Measurements from ENCODE around the gene CARS1.
"Not testable (repeated sequence)": the region's sequence is repeated elsewhere in the genome, so short reads cannot be mapped to it uniquely, and the experiment has no call there.

Gene CARS1

DNA sequence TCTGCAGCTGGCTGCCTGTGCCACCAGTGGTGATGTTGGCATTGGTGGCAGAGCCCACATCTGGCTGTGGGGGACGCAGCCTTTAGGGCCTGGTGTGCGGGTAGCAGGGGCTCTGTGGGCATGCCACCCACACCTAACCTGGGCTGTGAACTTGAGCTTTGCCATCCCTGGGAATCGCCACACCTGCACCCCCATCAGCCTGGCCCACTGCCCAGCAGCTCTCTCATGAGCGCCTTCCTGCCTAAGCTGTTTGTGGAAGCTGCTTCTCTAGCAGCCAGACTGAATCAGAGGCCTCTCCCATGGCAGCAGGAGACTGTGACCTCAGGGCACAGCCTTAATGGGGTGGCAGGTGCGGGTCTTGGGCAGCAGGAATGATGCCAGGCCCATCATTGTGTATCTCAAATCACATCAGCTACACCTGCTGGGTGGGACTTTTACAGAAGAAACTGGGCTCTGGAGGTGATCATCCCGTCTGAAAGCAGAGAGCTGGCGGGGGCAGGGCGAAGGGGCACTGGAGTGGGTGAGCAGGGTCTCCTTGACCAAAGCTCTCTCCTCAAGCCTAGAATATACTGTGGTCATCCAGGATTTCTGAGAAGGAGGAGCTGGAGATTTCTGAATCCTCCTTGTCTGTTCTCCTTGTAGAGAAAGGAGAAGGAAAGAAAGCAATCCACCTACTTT is 17.8 kb upstream of the CARS1 start:
- Histone ChIP-seq H3K27ac (replicated peaks) (no peak overlapping the region), H3K27me3 (ENCODE audit: insufficient read depth, poor library complexity, severe bottlenecking) (no peaks in the 10 kb centered on the region), H3K4me3 (replicated peaks; ENCODE audit: insufficient read depth, low read length) (no peak overlapping the region)
- TF ChIP-seq, protein P1, sequence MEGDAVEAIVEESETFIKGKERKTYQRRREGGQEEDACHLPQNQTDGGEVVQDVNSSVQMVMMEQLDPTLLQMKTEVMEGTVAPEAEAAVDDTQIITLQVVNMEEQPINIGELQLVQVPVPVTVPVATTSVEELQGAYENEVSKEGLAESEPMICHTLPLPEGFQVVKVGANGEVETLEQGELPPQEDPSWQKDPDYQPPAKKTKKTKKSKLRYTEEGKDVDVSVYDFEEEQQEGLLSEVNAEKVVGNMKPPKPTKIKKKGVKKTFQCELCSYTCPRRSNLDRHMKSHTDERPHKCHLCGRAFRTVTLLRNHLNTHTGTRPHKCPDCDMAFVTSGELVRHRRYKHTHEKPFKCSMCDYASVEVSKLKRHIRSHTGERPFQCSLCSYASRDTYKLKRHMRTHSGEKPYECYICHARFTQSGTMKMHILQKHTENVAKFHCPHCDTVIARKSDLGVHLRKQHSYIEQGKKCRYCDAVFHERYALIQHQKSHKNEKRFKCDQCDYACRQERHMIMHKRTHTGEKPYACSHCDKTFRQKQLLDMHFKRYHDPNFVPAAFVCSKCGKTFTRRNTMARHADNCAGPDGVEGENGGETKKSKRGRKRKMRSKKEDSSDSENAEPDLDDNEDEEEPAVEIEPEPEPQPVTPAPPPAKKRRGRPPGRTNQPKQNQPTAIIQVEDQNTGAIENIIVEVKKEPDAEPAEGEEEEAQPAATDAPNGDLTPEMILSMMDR (IDR thresholded peaks at IDR 0.05; ENCODE audit: insufficient read depth, low read length): no peak
- TF ChIP-seq GABPA (IDR thresholded peaks at IDR 0.05; ENCODE audit: low read depth) (no peak), POLR2AphosphoS5 (IDR thresholded peaks at IDR 0.05; ENCODE audit: low read depth) (no peak), SPI1 (IDR thresholded peaks at IDR 0.05; ENCODE audit: borderline replicate concordance, low read depth) (no peak)
- TF ChIP-seq, protein P2, sequence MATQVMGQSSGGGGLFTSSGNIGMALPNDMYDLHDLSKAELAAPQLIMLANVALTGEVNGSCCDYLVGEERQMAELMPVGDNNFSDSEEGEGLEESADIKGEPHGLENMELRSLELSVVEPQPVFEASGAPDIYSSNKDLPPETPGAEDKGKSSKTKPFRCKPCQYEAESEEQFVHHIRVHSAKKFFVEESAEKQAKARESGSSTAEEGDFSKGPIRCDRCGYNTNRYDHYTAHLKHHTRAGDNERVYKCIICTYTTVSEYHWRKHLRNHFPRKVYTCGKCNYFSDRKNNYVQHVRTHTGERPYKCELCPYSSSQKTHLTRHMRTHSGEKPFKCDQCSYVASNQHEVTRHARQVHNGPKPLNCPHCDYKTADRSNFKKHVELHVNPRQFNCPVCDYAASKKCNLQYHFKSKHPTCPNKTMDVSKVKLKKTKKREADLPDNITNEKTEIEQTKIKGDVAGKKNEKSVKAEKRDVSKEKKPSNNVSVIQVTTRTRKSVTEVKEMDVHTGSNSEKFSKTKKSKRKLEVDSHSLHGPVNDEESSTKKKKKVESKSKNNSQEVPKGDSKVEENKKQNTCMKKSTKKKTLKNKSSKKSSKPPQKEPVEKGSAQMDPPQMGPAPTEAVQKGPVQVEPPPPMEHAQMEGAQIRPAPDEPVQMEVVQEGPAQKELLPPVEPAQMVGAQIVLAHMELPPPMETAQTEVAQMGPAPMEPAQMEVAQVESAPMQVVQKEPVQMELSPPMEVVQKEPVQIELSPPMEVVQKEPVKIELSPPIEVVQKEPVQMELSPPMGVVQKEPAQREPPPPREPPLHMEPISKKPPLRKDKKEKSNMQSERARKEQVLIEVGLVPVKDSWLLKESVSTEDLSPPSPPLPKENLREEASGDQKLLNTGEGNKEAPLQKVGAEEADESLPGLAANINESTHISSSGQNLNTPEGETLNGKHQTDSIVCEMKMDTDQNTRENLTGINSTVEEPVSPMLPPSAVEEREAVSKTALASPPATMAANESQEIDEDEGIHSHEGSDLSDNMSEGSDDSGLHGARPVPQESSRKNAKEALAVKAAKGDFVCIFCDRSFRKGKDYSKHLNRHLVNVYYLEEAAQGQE (IDR thresholded peaks at IDR 0.05; ENCODE audit: insufficient replicate concordance, low read depth): no peak
- no peak for DNase-seq (ENCODE audit: low read depth in 1 of 2, low spot score in 1 of 2)

DNA sequence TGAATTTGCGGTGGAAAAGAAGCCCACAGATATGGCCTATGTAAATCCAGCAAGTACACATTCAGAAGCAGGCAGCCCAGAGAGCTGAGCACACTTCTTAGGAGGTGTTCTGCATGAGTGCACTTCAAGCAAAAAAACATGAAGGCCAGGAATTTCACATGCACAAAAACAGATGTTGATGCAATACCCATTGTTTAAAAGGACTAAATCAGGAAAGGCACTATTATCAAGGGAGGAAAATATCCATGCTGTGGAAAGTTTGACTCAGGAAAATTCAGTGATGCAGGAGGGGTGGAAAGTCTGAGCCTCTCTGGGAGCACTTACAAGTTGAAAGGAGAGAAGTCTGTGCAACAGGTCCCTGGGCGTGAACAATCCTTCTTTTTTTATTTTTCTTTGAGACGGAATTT is 15.8 kb upstream of the CARS1 start:
- no peak overlapping the region for H3K27ac ChIP-seq (replicated peaks)
- DNase-seq (ENCODE audit: low read depth in 1 of 2, low spot score in 1 of 2): no peak
- no peak overlapping the region for H3K4me3 ChIP-seq (replicated peaks; ENCODE audit: insufficient read depth, low read length)
- no peaks in the 10 kb centered on the region for H3K27me3 ChIP-seq (ENCODE audit: insufficient read depth, poor library complexity, severe bottlenecking)
- TF ChIP-seq, protein P2 (IDR thresholded peaks at IDR 0.05; ENCODE audit: insufficient replicate concordance, low read depth): no peak
- TF ChIP-seq POLR2AphosphoS5 (IDR thresholded peaks at IDR 0.05; ENCODE audit: low read depth): no peak
- TF ChIP-seq SPI1 (IDR thresholded peaks at IDR 0.05; ENCODE audit: borderline replicate concordance, low read depth): no peak
- TF ChIP-seq, protein P1 (IDR thresholded peaks at IDR 0.05; ENCODE audit: insufficient read depth, low read length): no peak
- TF ChIP-seq GABPA (IDR thresholded peaks at IDR 0.05; ENCODE audit: low read depth): no peak

DNA sequence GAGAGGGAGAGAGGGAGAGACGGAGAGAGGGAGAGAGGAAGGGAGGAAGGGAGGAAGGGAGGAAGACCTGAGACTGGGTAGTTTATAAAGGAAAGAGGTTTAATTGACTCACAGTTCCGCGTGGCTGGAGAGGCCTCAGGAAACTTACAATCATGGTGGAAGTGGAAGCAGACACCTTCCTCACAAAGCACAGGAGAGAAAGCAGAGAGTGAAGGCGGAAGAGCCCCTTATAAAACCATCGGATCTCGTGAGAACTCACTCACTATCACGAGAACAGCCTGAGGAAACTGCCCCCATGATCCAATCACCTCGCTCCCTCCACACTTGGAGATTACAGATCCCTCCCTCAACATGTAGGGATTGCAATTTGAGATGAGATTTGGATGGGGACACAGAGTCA is 12.2 kb upstream of the CARS1 start:
- TF ChIP-seq GABPA (IDR thresholded peaks at IDR 0.05; ENCODE audit: low read depth) (no peak), POLR2AphosphoS5 (IDR thresholded peaks at IDR 0.05; ENCODE audit: low read depth) (no peak), SPI1 (IDR thresholded peaks at IDR 0.05; ENCODE audit: borderline replicate concordance, low read depth) (no peak)
- TF ChIP-seq, protein P1 (IDR thresholded peaks at IDR 0.05; ENCODE audit: insufficient read depth, low read length): no peak
- TF ChIP-seq, protein P2 (IDR thresholded peaks at IDR 0.05; ENCODE audit: insufficient replicate concordance, low read depth): no peak
- Histone ChIP-seq H3K27ac (replicated peaks) (no peak overlapping the region), H3K27me3 (ENCODE audit: insufficient read depth, poor library complexity, severe bottlenecking) (no peaks in the 10 kb centered on the region), H3K4me3 (replicated peaks; ENCODE audit: insufficient read depth, low read length) (no peak overlapping the region)
- no peak for DNase-seq (ENCODE audit: low read depth in 1 of 2, low spot score in 1 of 2)

DNA sequence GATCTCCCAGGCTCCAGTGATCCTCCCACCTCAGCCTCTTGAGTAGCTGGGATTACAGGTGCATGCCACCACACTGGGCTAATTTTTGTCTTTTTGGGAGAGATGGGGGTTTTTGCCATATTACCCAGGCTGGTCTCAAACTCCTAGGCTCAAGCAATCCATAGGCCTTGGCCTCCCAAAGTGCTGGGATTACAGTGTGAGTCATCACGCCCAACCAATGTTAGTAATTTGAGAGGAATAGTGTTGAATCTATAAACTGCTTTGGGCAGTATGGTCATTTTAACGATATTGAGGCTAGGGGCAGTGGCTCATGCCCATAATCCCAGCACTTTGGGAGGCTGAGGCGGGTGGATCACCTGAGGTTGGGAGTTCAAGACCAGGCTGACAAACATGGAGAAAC is 9.1 kb upstream of the CARS1 start:
- H3K4me3 ChIP-seq (replicated peaks; ENCODE audit: insufficient read depth, low read length); H3K27me3 ChIP-seq (ENCODE audit: insufficient read depth, poor library complexity, severe bottlenecking); DNase-seq (ENCODE audit: low read depth in 1 of 2, low spot score in 1 of 2); H3K27ac ChIP-seq (replicated peaks): not testable (repeated sequence)

DNA sequence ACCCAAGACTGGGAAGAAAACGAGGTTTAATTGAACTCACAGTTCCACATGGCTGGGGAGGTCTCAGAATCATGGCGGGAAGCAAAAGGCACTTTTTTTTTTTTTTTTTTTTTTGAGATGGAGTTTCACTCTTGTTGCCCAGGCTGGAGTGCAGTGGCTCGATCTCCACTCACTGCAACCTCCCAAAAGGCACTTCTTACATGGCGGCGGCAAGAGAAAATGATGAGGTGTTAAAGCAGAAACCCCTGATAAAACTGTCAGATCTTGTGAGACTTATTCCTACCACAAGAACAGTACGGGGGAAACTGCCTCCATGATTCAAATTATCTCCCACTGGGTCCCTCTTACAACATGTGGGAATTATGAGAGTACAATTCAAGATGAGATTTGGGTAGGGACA is 7.5 kb upstream of the CARS1 start:
- H3K27me3 ChIP-seq (ENCODE audit: insufficient read depth, poor library complexity, severe bottlenecking); H3K4me3 ChIP-seq (replicated peaks; ENCODE audit: insufficient read depth, low read length); H3K27ac ChIP-seq (replicated peaks); DNase-seq (ENCODE audit: low read depth in 1 of 2, low spot score in 1 of 2): not testable (repeated sequence)

DNA sequence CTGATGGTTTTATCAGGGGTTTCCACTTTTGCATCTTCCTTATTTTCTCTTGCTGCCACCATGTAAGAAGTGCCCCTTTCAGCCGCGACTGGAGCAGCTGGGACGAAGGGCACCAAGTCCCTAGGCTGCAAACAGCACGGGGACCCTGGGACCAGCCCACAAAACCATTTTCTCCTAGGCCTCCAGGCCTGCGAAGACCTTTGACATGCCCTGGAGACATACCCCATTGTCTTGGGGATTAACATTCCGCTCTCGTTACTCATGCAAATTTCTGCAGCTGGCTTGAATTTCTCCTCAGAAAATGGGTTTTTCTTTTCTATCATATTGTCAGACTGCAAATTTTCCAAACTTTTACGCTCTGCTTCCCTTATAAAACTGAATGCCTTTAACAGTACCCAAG is 6.7 kb upstream of the CARS1 start:
- DNase-seq (ENCODE audit: low read depth in 1 of 2, low spot score in 1 of 2); H3K27ac ChIP-seq (replicated peaks); H3K4me3 ChIP-seq (replicated peaks; ENCODE audit: insufficient read depth, low read length); H3K27me3 ChIP-seq (ENCODE audit: insufficient read depth, poor library complexity, severe bottlenecking): not testable (repeated sequence)

Data from HL-60 (cell line).